ENCODE measurements around the gene CPXM2.

Gene CPXM2

GRCh38 chr10:123720536-123720935 lies 171.1 kb downstream of the CPXM2 start:
- FAIRE-seq (no peak), DNase-seq (ENCODE audit: insufficient read length, low spot score) (no peak)
- TF ChIP-seq SPI1 (IDR thresholded peaks at IDR 0.05; ENCODE audit: low read depth, low read length), result no peak
- TF ChIP-seq PAX5 (IDR thresholded peaks at IDR 0.05; ENCODE audit: insufficient read depth, low read length, severe bottlenecking), result no peak
- TF ChIP-seq TAF1 (IDR thresholded peaks at IDR 0.05; ENCODE audit: low read depth, low read length), result no peak
- no peak for TF ChIP-seq POLR2AphosphoS5 (IDR thresholded peaks at IDR 0.05; ENCODE audit: low read depth, low read length)

- no peak for TF ChIP-seq POU2F2 (IDR thresholded peaks at IDR 0.05; ENCODE audit: low read depth, low read length)
- TF ChIP-seq SPI1 (IDR thresholded peaks at IDR 0.05; ENCODE audit: low read depth, low read length), result no peak
- no peak for TF ChIP-seq PAX5 (IDR thresholded peaks at IDR 0.05; ENCODE audit: insufficient read depth, low read length, severe bottlenecking)
- no peak for TF ChIP-seq POLR2A (IDR thresholded peaks at IDR 0.05; ENCODE audit: low read depth, low read length)
- TF ChIP-seq POLR2AphosphoS5 (IDR thresholded peaks at IDR 0.05; ENCODE audit: low read depth, low read length), result no peak
- TF ChIP-seq TAF1 (IDR thresholded peaks at IDR 0.05; ENCODE audit: low read depth, low read length), result no peak
- FAIRE-seq (no peak), DNase-seq (ENCODE audit: insufficient read length, low spot score) (no peak)
These were observed 173.0 kb downstream of the CPXM2 start for GRCh38 chr10:123718544-123719060.

- no peak for DNase-seq (ENCODE audit: insufficient read length, low spot score)
- no peak for FAIRE-seq
- TF ChIP-seq SPI1 (IDR thresholded peaks at IDR 0.05; ENCODE audit: low read depth, low read length), result no peak
- no peak for TF ChIP-seq PAX5 (IDR thresholded peaks at IDR 0.05; ENCODE audit: insufficient read depth, low read length, severe bottlenecking)
- no peak for TF ChIP-seq TAF1 (IDR thresholded peaks at IDR 0.05; ENCODE audit: low read depth, low read length)
- TF ChIP-seq POU2F2 (IDR thresholded peaks at IDR 0.05; ENCODE audit: low read depth, low read length), result no peak
- no peak for TF ChIP-seq POLR2A (IDR thresholded peaks at IDR 0.05; ENCODE audit: low read depth, low read length)
- no peak for TF ChIP-seq POLR2AphosphoS5 (IDR thresholded peaks at IDR 0.05; ENCODE audit: low read depth, low read length)
These were observed 174.3 kb downstream of the CPXM2 start for GRCh38 chr10:123717336-123717735.

GRCh38 chr10:123715546-123715945 lies 176.1 kb downstream of the CPXM2 start:
- no peak for FAIRE-seq
- TF ChIP-seq PAX5 (IDR thresholded peaks at IDR 0.05; ENCODE audit: insufficient read depth, low read length, severe bottlenecking), result no peak
- TF ChIP-seq TAF1 (IDR thresholded peaks at IDR 0.05; ENCODE audit: low read depth, low read length), result no peak
- TF ChIP-seq SPI1 (IDR thresholded peaks at IDR 0.05; ENCODE audit: low read depth, low read length), result no peak
- TF ChIP-seq POU2F2 (IDR thresholded peaks at IDR 0.05; ENCODE audit: low read depth, low read length), result no peak
- no peak for TF ChIP-seq POLR2AphosphoS5 (IDR thresholded peaks at IDR 0.05; ENCODE audit: low read depth, low read length)
- no peak for TF ChIP-seq POLR2A (IDR thresholded peaks at IDR 0.05; ENCODE audit: low read depth, low read length)
- DNase-seq (ENCODE audit: insufficient read length, low spot score), result no peak

GRCh38 chr10:123706236-123706635 lies 185.4 kb downstream of the CPXM2 start:
- FAIRE-seq (no peak), DNase-seq (ENCODE audit: insufficient read length, low spot score) (no peak)
- TF ChIP-seq POLR2A (IDR thresholded peaks at IDR 0.05; ENCODE audit: low read depth, low read length), result no peak
- no peak for TF ChIP-seq POLR2AphosphoS5 (IDR thresholded peaks at IDR 0.05; ENCODE audit: low read depth, low read length)
- no peak for TF ChIP-seq PAX5 (IDR thresholded peaks at IDR 0.05; ENCODE audit: insufficient read depth, low read length, severe bottlenecking)
- TF ChIP-seq TAF1 (IDR thresholded peaks at IDR 0.05; ENCODE audit: low read depth, low read length), result no peak
- TF ChIP-seq SPI1 (IDR thresholded peaks at IDR 0.05; ENCODE audit: low read depth, low read length), result no peak
- no peak for TF ChIP-seq POU2F2 (IDR thresholded peaks at IDR 0.05; ENCODE audit: low read depth, low read length)

GRCh38 chr10:123704812-123705211 lies 186.8 kb downstream of the CPXM2 start:
- FAIRE-seq, result no peak
- TF ChIP-seq POLR2AphosphoS5 (IDR thresholded peaks at IDR 0.05; ENCODE audit: low read depth, low read length) (no peak), PAX5 (IDR thresholded peaks at IDR 0.05; ENCODE audit: insufficient read depth, low read length, severe bottlenecking) (no peak), TAF1 (IDR thresholded peaks at IDR 0.05; ENCODE audit: low read depth, low read length) (no peak), POLR2A (IDR thresholded peaks at IDR 0.05; ENCODE audit: low read depth, low read length) (no peak), POU2F2 (IDR thresholded peaks at IDR 0.05; ENCODE audit: low read depth, low read length) (no peak), SPI1 (IDR thresholded peaks at IDR 0.05; ENCODE audit: low read depth, low read length) (no peak)
- DNase-seq (ENCODE audit: insufficient read length, low spot score), result no peak

- TF ChIP-seq POU2F2 (IDR thresholded peaks at IDR 0.05; ENCODE audit: low read depth, low read length) (no peak), SPI1 (IDR thresholded peaks at IDR 0.05; ENCODE audit: low read depth, low read length) (no peak), POLR2A (IDR thresholded peaks at IDR 0.05; ENCODE audit: low read depth, low read length) (no peak), POLR2AphosphoS5 (IDR thresholded peaks at IDR 0.05; ENCODE audit: low read depth, low read length) (no peak), PAX5 (IDR thresholded peaks at IDR 0.05; ENCODE audit: insufficient read depth, low read length, severe bottlenecking) (no peak), TAF1 (IDR thresholded peaks at IDR 0.05; ENCODE audit: low read depth, low read length) (no peak)
- FAIRE-seq (no peak), DNase-seq (ENCODE audit: insufficient read length, low spot score) (no peak)
These were observed 187.5 kb downstream of the CPXM2 start for GRCh38 chr10:123704076-123704475.

GRCh38 chr10:123703195-123703790 lies 188.3 kb downstream of the CPXM2 start:
- TF ChIP-seq POLR2AphosphoS5 (IDR thresholded peaks at IDR 0.05; ENCODE audit: low read depth, low read length) (no peak), PAX5 (IDR thresholded peaks at IDR 0.05; ENCODE audit: insufficient read depth, low read length, severe bottlenecking) (no peak), POLR2A (IDR thresholded peaks at IDR 0.05; ENCODE audit: low read depth, low read length) (no peak), TAF1 (IDR thresholded peaks at IDR 0.05; ENCODE audit: low read depth, low read length) (no peak), POU2F2 (IDR thresholded peaks at IDR 0.05; ENCODE audit: low read depth, low read length) (no peak), SPI1 (IDR thresholded peaks at IDR 0.05; ENCODE audit: low read depth, low read length) (no peak)
- FAIRE-seq, result no peak
- no peak for DNase-seq (ENCODE audit: insufficient read length, low spot score)
